Esophagus squamous epithelium (tissue), 4 donors: Measurements from ENCODE around the gene SSX2.
"Not testable (repeated sequence)": the region's sequence is repeated elsewhere in the genome, so short reads cannot be mapped to it uniquely, and the experiment has no call there.

ENCODE experiments used
- CTCF ChIP-seq, 6 experiments: fragments of 450-650 bp in 4 of 6; fragments of 200-600 bp in 2 of 6; sonication (generic) in 2 of 6; IDR thresholded peaks; one replicate each; pipeline ENCODE4 v1.5.1; 2016 to 2019; ENCODE audit warnings: antibody characterized with exemption in 6 of 6, mild to moderate bottlenecking in 4 of 6, moderate library complexity in 4 of 6
- POLR2A ChIP-seq, 4 donors: fragments of 450-650 bp; IDR thresholded peaks; one replicate each; pipeline ENCODE4 v1.6.1; 2017; ENCODE audit warnings: antibody characterized with exemption in 4 of 4, mild to moderate bottlenecking in 4 of 4, moderate library complexity in 3 of 4

- TF ChIP-seq CTCF, POLR2A (IDR thresholded peaks at IDR 0.05): not testable (repeated sequence)
Observed at GRCh38 chrX:52648956-52649355, 58.0 kb downstream of the SSX2 start.
